ENCODE results near the gene DPT. TPM values are rescaled to one million over a fixed set of nuclear protein-coding genes. Genes with fewer than 3 reads are reported as not detected.

DPT gene
- total RNA-seq, 1 donor = 4.3 TPM

DNA sequence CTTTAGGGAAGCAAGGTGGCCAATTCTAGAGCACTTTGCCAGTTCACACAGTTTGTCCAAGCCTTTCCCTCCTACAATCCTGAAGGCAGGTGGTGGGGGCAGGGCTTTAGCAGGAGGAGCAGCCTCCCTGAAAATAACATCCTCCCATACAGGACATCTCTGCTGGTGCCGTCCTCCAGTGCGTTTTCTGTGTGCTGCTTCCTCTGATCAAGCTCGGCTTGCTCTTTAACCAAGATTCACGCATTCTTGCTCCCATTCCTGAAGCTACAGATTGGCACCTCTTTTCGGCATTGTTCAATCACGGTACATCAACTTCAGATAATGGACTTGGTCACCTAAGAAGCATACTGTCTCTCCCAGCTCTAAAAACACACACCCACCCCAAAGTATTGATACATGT lies 7.5 kb upstream of the DPT start:
- H3K79me2 ChIP-seq (ENCODE audit: insufficient read depth, low read length) = no peaks in the 10 kb centered on the region
- no peaks in the 10 kb centered on the region for H3K36me3 ChIP-seq (ENCODE audit: insufficient read depth, low read length)
- no peaks in the 10 kb centered on the region for H3K27me3 ChIP-seq (ENCODE audit: insufficient read depth, low read length)
- DNase-seq (ENCODE audit: insufficient read length, low spot score, missing footprints) = no peak
- no peak overlapping the region for H3K27ac ChIP-seq (ENCODE audit: low read depth, low read length)
- no peak overlapping the region for H3K4me3 ChIP-seq (ENCODE audit: insufficient read depth, low read length)
- H3K4me1 ChIP-seq (ENCODE audit: insufficient read depth, low read length) = no peaks in the 10 kb centered on the region
- H2AFZ ChIP-seq (ENCODE audit: low read length) = no peak overlapping the region
- no peaks in the 10 kb centered on the region for H4K20me1 ChIP-seq (ENCODE audit: insufficient read depth, low read length)
- TF ChIP-seq, protein P1, sequence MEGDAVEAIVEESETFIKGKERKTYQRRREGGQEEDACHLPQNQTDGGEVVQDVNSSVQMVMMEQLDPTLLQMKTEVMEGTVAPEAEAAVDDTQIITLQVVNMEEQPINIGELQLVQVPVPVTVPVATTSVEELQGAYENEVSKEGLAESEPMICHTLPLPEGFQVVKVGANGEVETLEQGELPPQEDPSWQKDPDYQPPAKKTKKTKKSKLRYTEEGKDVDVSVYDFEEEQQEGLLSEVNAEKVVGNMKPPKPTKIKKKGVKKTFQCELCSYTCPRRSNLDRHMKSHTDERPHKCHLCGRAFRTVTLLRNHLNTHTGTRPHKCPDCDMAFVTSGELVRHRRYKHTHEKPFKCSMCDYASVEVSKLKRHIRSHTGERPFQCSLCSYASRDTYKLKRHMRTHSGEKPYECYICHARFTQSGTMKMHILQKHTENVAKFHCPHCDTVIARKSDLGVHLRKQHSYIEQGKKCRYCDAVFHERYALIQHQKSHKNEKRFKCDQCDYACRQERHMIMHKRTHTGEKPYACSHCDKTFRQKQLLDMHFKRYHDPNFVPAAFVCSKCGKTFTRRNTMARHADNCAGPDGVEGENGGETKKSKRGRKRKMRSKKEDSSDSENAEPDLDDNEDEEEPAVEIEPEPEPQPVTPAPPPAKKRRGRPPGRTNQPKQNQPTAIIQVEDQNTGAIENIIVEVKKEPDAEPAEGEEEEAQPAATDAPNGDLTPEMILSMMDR (IDR thresholded peaks at IDR 0.05; ENCODE audit: extremely low read depth, low read depth, low read length) = no peak
- H3K4me2 ChIP-seq (ENCODE audit: insufficient read depth, low read length) = no peak overlapping the region
- no peaks in the 10 kb centered on the region for H3K9me3 ChIP-seq (ENCODE audit: low read depth, low read length)

DNA sequence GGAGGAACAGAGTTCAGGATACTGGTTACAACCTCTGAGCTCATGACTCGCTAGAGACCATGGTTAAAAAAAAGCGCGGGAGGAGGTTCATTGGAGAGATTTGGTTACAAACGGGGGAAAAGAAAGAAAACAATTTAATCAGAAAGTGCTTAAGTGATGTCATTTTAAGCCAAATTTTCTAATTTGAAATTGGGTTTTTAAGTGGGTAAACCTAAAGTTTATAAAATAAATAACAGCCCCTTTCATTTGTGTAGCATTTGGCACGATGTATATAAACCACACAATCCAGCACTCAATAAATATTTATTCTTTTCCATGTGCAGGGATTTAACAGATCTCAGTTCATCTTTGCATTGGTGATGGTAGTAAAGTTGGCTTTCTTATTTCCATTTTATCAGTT lies 7.0 kb upstream of the DPT start:
- Histone ChIP-seq H3K4me1 (ENCODE audit: insufficient read depth, low read length) (no peaks in the 10 kb centered on the region), H3K79me2 (ENCODE audit: insufficient read depth, low read length) (no peaks in the 10 kb centered on the region), H3K27ac (ENCODE audit: low read depth, low read length) (no peak overlapping the region), H4K20me1 (ENCODE audit: insufficient read depth, low read length) (no peaks in the 10 kb centered on the region), H2AFZ (ENCODE audit: low read length) (no peak overlapping the region), H3K4me2 (ENCODE audit: insufficient read depth, low read length) (no peak overlapping the region), H3K9me3 (ENCODE audit: low read depth, low read length) (no peaks in the 10 kb centered on the region), H3K27me3 (ENCODE audit: insufficient read depth, low read length) (no peaks in the 10 kb centered on the region), H3K36me3 (ENCODE audit: insufficient read depth, low read length) (no peaks in the 10 kb centered on the region), H3K4me3 (ENCODE audit: insufficient read depth, low read length) (no peak overlapping the region)
- no peak for DNase-seq (ENCODE audit: insufficient read length, low spot score, missing footprints)
- TF ChIP-seq, protein P1 (IDR thresholded peaks at IDR 0.05; ENCODE audit: extremely low read depth, low read depth, low read length) = no peak

DNA sequence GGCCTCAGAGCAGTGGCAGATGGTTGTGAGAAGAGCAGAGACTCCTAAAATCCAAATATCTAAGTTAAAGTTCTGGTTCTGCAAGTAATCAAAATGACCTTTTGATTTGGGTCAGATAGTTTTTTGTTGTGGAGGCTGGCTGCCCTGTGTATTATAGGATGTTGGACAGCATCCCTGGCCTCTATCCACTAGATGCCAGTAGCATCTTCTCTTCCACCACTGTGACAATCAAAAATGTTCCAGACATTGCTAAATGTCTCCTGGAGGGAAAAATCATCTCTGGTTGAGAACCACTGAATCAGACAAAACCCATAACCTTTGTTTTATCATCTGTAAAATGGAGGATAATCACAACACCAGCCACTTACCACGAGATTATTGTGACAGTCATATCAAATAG lies 5.9 kb upstream of the DPT start:
- H3K36me3 ChIP-seq (ENCODE audit: insufficient read depth, low read length) = no peaks in the 10 kb centered on the region
- H3K79me2 ChIP-seq (ENCODE audit: insufficient read depth, low read length) = no peaks in the 10 kb centered on the region
- DNase-seq (ENCODE audit: insufficient read length, low spot score, missing footprints) = no peak
- H3K9me3 ChIP-seq (ENCODE audit: low read depth, low read length) = no peaks in the 10 kb centered on the region
- H3K27me3 ChIP-seq (ENCODE audit: insufficient read depth, low read length) = no peaks in the 10 kb centered on the region
- TF ChIP-seq, protein P1 (IDR thresholded peaks at IDR 0.05; ENCODE audit: extremely low read depth, low read depth, low read length) = no peak
- H4K20me1 ChIP-seq (ENCODE audit: insufficient read depth, low read length) = no peaks in the 10 kb centered on the region
- H3K4me1 ChIP-seq (ENCODE audit: insufficient read depth, low read length) = no peaks in the 10 kb centered on the region
- H3K4me2 ChIP-seq (ENCODE audit: insufficient read depth, low read length) = no peak overlapping the region
- no peak overlapping the region for H2AFZ ChIP-seq (ENCODE audit: low read length)
- no peak overlapping the region for H3K27ac ChIP-seq (ENCODE audit: low read depth, low read length)
- H3K4me3 ChIP-seq (ENCODE audit: insufficient read depth, low read length) = no peak overlapping the region

DNA sequence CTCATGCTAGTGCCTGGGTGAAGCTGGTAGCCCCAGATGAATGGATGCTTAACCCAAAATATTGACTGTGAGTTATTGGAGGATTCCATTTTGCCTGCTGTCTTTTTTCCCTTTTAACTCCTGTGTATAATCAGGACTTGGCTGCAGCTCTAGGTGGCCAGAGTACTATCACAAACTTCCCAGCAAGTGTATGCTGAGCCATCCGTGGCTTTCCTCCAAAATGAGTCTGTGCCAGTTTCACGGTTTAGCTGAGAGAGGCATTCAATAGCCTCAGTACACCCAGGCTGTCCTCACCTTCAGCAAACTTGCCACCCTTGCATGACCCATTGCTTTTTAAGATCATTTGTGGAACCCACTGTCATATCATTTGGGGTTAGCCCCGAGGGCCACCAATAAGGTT lies 5.3 kb upstream of the DPT start:
- H3K4me3 ChIP-seq (ENCODE audit: insufficient read depth, low read length) = no peak overlapping the region
- no peaks in the 10 kb centered on the region for H3K79me2 ChIP-seq (ENCODE audit: insufficient read depth, low read length)
- no peaks in the 10 kb centered on the region for H3K36me3 ChIP-seq (ENCODE audit: insufficient read depth, low read length)
- no peaks in the 10 kb centered on the region for H4K20me1 ChIP-seq (ENCODE audit: insufficient read depth, low read length)
- no peak overlapping the region for H2AFZ ChIP-seq (ENCODE audit: low read length)
- DNase-seq (ENCODE audit: insufficient read length, low spot score, missing footprints) = no peak
- H3K27me3 ChIP-seq (ENCODE audit: insufficient read depth, low read length) = no peaks in the 10 kb centered on the region
- no peak overlapping the region for H3K27ac ChIP-seq (ENCODE audit: low read depth, low read length)
- no peaks in the 10 kb centered on the region for H3K9me3 ChIP-seq (ENCODE audit: low read depth, low read length)
- TF ChIP-seq, protein P1 (IDR thresholded peaks at IDR 0.05; ENCODE audit: extremely low read depth, low read depth, low read length) = no peak
- no peaks in the 10 kb centered on the region for H3K4me1 ChIP-seq (ENCODE audit: insufficient read depth, low read length)
- no peak overlapping the region for H3K4me2 ChIP-seq (ENCODE audit: insufficient read depth, low read length)
